Spleen (tissue), 11 donors: ENCODE measurements around the gene DHX9. TPM values are rescaled to one million over a fixed set of nuclear protein-coding genes. Genes with fewer than 3 reads are reported as not detected.

ENCODE experiments used
- DNase-seq: peaks from one replicate; pipeline ENCODE4 v3.0.0-alpha.2; 2020
- H3K27ac ChIP-seq, 8 donors: fragments of 200-600 bp; sonication (generic) in 7 of 8; 1 replicate in 4 of 8; 2 replicates in 4 of 8; pipeline versions ENCODE4 v1.5.0 to v1.8.0; 2016 to 2021; ENCODE audit warnings: inconsistent platforms in 4 of 8, mild to moderate bottlenecking in 4 of 8, moderate library complexity in 1 of 8
- H3K27me3 ChIP-seq, 7 donors: fragments of 200-600 bp; sonication (generic) in 6 of 7; replicated peaks in 1 of 7; 1 replicate in 4 of 7; 2 replicates in 3 of 7; pipeline versions ENCODE4 v1.5.0 to v1.8.0; 2016 to 2021; ENCODE audit warnings: inconsistent platforms in 3 of 7, mild to moderate bottlenecking in 1 of 7
- H3K36me3 ChIP-seq, 6 donors: fragments of 200-600 bp; sonication (generic) in 5 of 6; 1 replicate in 4 of 6; 2 replicates in 2 of 6; pipeline versions ENCODE4 v1.5.0 to v1.8.0; 2016 to 2021; ENCODE audit warnings: inconsistent platforms in 2 of 6
- H3K4me1 ChIP-seq, 6 donors: fragments of 200-600 bp; sonication (generic) in 5 of 6; 1 replicate in 3 of 6; 2 replicates in 3 of 6; pipeline versions ENCODE4 v1.5.0 to v1.8.0; 2016 to 2021; ENCODE audit warnings: inconsistent platforms in 3 of 6
- H3K4me3 ChIP-seq, 8 donors: fragments of 200-600 bp; sonication (generic) in 7 of 8; 1 replicate in 4 of 8; 2 replicates in 4 of 8; pipeline versions ENCODE4 v1.5.0 to v1.8.0; 2016 to 2021; ENCODE audit warnings: inconsistent platforms in 4 of 8, mild to moderate bottlenecking in 4 of 8, moderate library complexity in 2 of 8
- H3K9me3 ChIP-seq, 8 donors: fragments of 200-600 bp; sonication (generic) in 7 of 8; 1 replicate in 4 of 8; 2 replicates in 4 of 8; pipeline versions ENCODE4 v1.5.0 to v1.8.0; 2016 to 2021; ENCODE audit warnings: inconsistent platforms in 4 of 8
- POLR2A ChIP-seq, 3 donors: fragments of 450-650 bp; IDR thresholded peaks; one replicate each; pipeline ENCODE4 v1.5.1; 2017; ENCODE audit warnings: antibody characterized with exemption in 3 of 3, mild to moderate bottlenecking in 1 of 3
- POLR2AphosphoS5 ChIP-seq, 3 donors: sonication (generic); formaldehyde crosslinking; IDR thresholded peaks; one replicate each; pipeline ENCODE4 v1.5.1; 2017; ENCODE audit warnings: antibody characterized with exemption in 3 of 3
- WGBS, 5 donors: extraction: QIAGEN DNeasy Blood & Tissue Kit in 3 of 5; methylation state at CpG; one replicate each; pipeline versions ENCODE4 v1.1.5 to v1.1.7; 2013 to 2018; 5-methylcytosine and 5-hydroxymethylcytosine counted together
- intact Hi-C: fragments of 100-400 bp; cut with DNase I; formaldehyde crosslinking; loops from one replicate; pipeline ENCODE4 v1.15.0; 2023; ENCODE audit warnings: low total_unique reads
- polyA plus RNA-seq, 3 donors: library from polyadenylated mRNA; stranded (reverse); fragments of 200-250 nt; gene quantifications; one replicate each; pipeline ENCODE4 v1.2.1, GENCODE V29; 2013
- total RNA-seq, 7 donors: library from RNA; depleted of rRNA in 3 of 7; stranded (reverse); fragments of >200 nt in 3 of 7; fragmentation: NEBNext Ultra II Directional in 4 of 7; extraction: Animal tissue kit (Norgen Biotek cat#: 25700) in 4 of 7; gene quantifications; one replicate each; pipeline versions ENCODE4 v1.1.0 to v1.2.1, GENCODE V29; 2016 to 2021
- TF ChIP-seq, protein P1 (sequence below), 11 experiments: fragments of 200-600 bp in 7 of 11; fragments of 450-650 bp in 4 of 11; sonication (generic) in 4 of 11; IDR thresholded peaks in 8 of 11; conservative IDR thresholded peaks in 3 of 11; 1 replicate in 7 of 11; 2 replicates in 4 of 11; pipeline versions ENCODE4 v1.4.0 to v1.8.0; 2016 to 2021; ENCODE audit warnings: antibody characterized with exemption in 11 of 11, inconsistent platforms in 4 of 11, mild to moderate bottlenecking in 1 of 11
- donor health status: healthy with polysubstance abuse.
- donor health status: DM: no; HTN: no; CAD: no; lungs with moderate emphysema.
- donor health status: DM: no; HTN: no; CAD: no.
- donor health status: Bipolar disorder and iron deficiency.
- donor health status: healthy.
- donor health status: DM: no; HTN: no; CAD: no.
- donor health status: DM: yes; HTN: yes; CAD: no.

DHX9 gene
- total and polyA plus RNA-seq, 10 donors = 61.0 to 145 (median 110) TPM

DNA sequence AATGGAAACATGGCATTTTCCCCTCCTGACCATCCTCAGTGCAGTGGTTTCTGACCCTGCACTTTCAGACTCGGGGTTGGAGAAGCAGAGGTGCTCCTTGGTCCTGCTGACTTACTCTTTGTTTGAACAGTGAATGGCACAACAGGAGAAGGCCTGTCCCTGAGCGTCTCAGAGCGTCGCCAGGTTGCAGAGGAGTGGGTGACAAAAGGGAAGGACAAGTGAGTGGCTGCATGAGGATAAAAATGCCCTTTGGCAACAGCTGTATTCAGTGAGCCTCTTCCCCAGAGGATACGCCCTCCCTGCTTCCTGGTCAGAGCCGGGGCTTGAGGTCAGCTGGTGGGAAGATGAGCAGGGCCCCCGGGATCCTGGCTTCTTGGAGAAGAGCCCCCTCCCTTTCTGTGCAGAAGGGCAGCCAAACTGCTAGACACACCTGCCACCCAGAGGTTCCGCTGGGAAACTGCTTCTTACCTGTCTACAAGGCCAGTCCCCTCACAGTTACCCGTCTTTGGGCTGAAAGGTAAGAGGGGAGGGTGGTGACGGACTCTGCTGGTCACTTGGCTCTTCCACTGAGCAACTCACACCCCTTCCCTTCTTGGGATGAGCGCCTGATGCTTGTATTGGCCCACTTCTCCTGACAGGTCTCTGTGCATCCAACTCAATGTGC lies 33.0 kb upstream of the DHX9 start:
- no peak overlapping the region for H3K27ac ChIP-seq
- intact Hi-C loops = no loop called here
- peaks cover 0 to 94% (median 29%) of the 10 kb centered on the region in 6 donors for H3K36me3 ChIP-seq
- no peak overlapping the region for H3K4me3 ChIP-seq
- TF ChIP-seq, protein P1, sequence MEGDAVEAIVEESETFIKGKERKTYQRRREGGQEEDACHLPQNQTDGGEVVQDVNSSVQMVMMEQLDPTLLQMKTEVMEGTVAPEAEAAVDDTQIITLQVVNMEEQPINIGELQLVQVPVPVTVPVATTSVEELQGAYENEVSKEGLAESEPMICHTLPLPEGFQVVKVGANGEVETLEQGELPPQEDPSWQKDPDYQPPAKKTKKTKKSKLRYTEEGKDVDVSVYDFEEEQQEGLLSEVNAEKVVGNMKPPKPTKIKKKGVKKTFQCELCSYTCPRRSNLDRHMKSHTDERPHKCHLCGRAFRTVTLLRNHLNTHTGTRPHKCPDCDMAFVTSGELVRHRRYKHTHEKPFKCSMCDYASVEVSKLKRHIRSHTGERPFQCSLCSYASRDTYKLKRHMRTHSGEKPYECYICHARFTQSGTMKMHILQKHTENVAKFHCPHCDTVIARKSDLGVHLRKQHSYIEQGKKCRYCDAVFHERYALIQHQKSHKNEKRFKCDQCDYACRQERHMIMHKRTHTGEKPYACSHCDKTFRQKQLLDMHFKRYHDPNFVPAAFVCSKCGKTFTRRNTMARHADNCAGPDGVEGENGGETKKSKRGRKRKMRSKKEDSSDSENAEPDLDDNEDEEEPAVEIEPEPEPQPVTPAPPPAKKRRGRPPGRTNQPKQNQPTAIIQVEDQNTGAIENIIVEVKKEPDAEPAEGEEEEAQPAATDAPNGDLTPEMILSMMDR (IDR thresholded peaks at IDR 0.05 in 8 of 11, conservative IDR thresholded peaks at IDR 0.05 in 3 of 11) = no peak
- TF ChIP-seq POLR2A (IDR thresholded peaks at IDR 0.05) (no peak), POLR2AphosphoS5 (IDR thresholded peaks at IDR 0.05) (no peak)
- H3K9me3 ChIP-seq = no peaks in the 10 kb centered on the region
- DNase-seq = no peak
- WGBS, 5 donors = 77 to 87% (median 85%) methylated on average over 11 of the region's 11 CpGs
- H3K27me3 ChIP-seq = no peaks in the 10 kb centered on the region
- no peaks in the 10 kb centered on the region for H3K4me1 ChIP-seq

DNA sequence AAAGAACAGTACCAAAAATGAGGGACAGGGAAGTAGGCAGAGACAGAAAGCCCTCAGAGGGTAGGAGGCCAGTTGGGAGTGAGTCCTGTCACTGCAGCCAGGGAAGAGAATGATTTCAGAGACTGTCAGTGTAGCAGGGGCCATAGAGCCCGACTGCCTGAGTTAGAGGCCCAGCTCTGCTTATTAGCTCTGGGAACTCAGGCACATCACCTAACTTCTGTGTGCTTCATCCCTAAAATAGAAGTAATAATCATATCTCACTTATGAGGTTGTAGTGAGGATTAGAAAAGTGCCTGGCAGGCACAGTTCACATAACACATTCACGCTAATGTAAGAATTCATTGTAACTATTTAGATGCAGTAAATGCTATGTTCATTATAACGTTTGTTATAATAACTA lies 31.2 kb upstream of the DHX9 start:
- TF ChIP-seq POLR2AphosphoS5 (IDR thresholded peaks at IDR 0.05) = no peak
- TF ChIP-seq POLR2A (IDR thresholded peaks at IDR 0.05) = no peak
- TF ChIP-seq, protein P1 (IDR thresholded peaks at IDR 0.05 in 8 of 11, conservative IDR thresholded peaks at IDR 0.05 in 3 of 11) = no peak
- peaks cover 0 to 100% (median 34%) of the 10 kb centered on the region in 6 donors for H3K36me3 ChIP-seq
- H3K9me3 ChIP-seq = no peaks in the 10 kb centered on the region
- intact Hi-C loops = no loop called here
- no peaks in the 10 kb centered on the region for H3K4me1 ChIP-seq
- no peak overlapping the region for H3K4me3 ChIP-seq
- no peaks in the 10 kb centered on the region for H3K27me3 ChIP-seq
- no peak for DNase-seq
- WGBS, 5 donors = 73 to 96% (median 90%) methylated on average over 3 of the region's 3 CpGs
- no peak overlapping the region for H3K27ac ChIP-seq

DNA sequence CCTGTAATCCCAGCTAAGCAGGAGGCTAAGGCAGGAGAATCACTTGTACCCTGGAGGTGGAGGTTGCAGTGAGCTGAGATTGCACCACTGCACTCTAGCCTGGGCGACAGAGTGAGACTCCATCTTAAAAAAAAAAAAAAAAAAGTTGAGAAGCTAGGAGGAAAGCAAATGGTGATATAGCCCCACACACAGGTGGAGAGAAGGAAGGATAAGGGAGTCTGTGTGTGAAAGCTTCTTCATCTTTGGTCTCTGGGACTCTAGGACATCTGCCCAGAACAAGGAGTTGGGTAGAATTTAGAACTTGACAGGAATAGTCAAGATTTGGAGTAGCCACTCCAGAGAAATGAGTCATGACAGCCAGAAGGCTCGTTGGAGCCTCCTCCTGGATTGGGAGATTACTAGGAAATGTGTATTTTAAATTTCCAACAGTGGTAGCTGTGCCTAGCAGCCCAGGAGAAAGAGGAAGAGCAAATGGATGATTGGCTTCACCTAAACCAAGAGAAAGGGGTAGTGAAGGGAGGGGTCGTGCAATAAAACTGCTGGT lies 29.7 kb upstream of the DHX9 start:
- no peak overlapping the region for H3K4me3 ChIP-seq
- H3K9me3 ChIP-seq = no peaks in the 10 kb centered on the region
- H3K36me3 ChIP-seq = peaks cover 0 to 100% (median 29%) of the 10 kb centered on the region in 6 donors
- no peak for TF ChIP-seq POLR2A (IDR thresholded peaks at IDR 0.05)
- no peak for TF ChIP-seq POLR2AphosphoS5 (IDR thresholded peaks at IDR 0.05)
- TF ChIP-seq, protein P1 (IDR thresholded peaks at IDR 0.05 in 8 of 11, conservative IDR thresholded peaks at IDR 0.05 in 3 of 11) = no peak
- no peaks in the 10 kb centered on the region for H3K4me1 ChIP-seq
- peak overlapping the region in 1 of 8 donors; percentile 12 for H3K27ac ChIP-seq
- DNase-seq = no peak
- 70 to 85% (median 81%) methylated on average over 3 of the region's 3 CpGs for WGBS, 5 donors
- intact Hi-C loops = no loop called here
- H3K27me3 ChIP-seq = no peaks in the 10 kb centered on the region

DNA sequence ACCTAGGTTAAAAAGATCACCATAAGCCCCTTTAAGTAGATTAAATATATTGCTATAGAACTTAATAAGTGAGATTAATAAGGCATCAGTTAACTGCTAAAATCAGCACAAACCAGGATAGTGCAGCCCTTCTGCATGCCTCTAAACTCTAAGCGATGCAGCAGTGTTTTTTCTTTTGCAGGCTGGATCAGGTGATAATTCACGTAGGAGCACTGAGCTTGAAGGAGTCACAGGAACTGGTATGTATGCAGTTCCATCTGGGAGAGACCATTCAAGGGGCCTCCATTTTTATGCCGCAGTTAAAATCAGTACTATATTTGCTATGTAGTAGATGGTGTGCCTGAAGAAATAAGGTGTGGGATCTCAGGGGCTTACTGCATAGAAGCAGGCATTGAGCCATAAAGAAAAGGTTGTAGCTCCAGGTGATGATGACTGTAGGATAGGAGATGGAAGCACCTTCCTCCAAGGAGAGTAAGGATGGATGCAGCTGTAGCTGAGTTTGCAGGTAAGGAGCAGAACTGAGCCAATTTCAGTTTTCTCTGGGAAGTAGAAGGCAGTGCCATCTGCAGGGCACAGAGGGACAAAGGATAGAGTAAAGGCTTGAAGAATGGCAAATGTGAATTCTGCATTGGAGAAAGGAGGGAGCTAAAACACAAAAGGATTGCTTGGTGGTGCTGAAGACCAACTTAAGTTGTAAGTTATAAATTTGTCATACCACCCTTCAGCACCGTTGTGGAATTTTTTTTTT lies 27.0 kb upstream of the DHX9 start:
- H3K36me3 ChIP-seq = peaks cover 0 to 100% (median 37%) of the 10 kb centered on the region in 6 donors
- intact Hi-C loops = no loop called here
- 84 to 95% (median 93%) methylated on average over 4 of the region's 4 CpGs for WGBS, 5 donors
- H3K9me3 ChIP-seq = no peaks in the 10 kb centered on the region
- H3K27me3 ChIP-seq = no peaks in the 10 kb centered on the region
- no peak overlapping the region for H3K4me3 ChIP-seq
- TF ChIP-seq POLR2AphosphoS5 (IDR thresholded peaks at IDR 0.05) (peak in 1 of 3 donors; percentile 8), POLR2A (IDR thresholded peaks at IDR 0.05) (no peak)
- TF ChIP-seq, protein P1 (IDR thresholded peaks at IDR 0.05 in 8 of 11, conservative IDR thresholded peaks at IDR 0.05 in 3 of 11) = no peak
- no peaks in the 10 kb centered on the region for H3K4me1 ChIP-seq
- H3K27ac ChIP-seq = no peak overlapping the region
- no peak for DNase-seq
